ENCODE results near the gene ITGB2.

Gene ITGB2

DNA sequence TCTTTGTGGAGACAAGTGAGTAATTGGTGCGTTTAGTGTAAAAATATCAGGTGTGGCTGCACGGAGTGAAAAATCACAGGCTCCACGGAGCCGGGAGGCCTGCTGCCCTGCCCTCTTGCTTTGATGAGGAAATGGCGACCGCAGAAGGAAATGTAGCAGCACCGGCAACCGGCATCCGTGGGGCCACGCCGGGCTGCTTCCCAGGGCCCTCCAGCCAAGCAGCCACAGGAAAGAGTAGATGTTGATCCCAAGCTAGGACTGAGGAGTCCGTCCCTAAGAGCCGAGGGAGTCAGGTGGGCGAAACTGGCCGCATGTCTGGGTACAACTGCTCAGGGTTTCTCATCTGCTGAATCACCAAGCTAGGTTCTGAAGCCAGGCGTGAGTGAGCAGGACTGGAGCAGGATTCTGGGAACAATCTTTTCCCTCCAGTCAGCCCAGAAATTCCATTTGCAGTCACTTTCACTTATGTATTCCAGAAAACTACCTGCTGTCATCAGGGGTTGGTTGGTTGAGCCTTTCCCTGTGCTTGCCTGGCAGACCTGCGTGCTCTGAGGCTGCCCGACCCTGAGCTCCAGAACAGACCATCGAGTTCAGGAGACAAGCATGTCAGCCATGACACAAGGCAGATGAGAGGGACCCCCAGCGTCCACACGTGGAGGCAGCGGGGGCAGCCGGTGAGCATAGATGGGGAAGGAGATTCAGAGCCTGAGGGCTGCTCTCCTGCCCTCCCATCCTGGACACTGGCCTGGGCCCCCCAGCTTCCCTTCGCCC is 5.8 kb upstream of the ITGB2 start:
- no peak for DNase-seq (ENCODE audit: low read depth in 1 of 2, low spot score in 1 of 2)
- in situ Hi-C loops (cut with HindIII; ENCODE audit: low pct_unique_long_range_greater_than_20kb, low sequenced_read_pairs): no loop called here
- TF ChIP-seq JUND (IDR thresholded peaks at IDR 0.05; ENCODE audit: low read depth): no peak

GRCh38 chr21:44925378-44925755 is 4.7 kb upstream of the ITGB2 start:
- in situ Hi-C loops (cut with HindIII; ENCODE audit: low pct_unique_long_range_greater_than_20kb, low sequenced_read_pairs): no loop called here
- no peak for DNase-seq (ENCODE audit: low read depth in 1 of 2, low spot score in 1 of 2)
- TF ChIP-seq JUND (IDR thresholded peaks at IDR 0.05; ENCODE audit: low read depth): no peak

GRCh38 chr21:44924606-44925377 is 4.1 kb upstream of the ITGB2 start:
- in situ Hi-C loops (cut with HindIII; ENCODE audit: low pct_unique_long_range_greater_than_20kb, low sequenced_read_pairs): no loop called here
- DNase-seq (ENCODE audit: low read depth in 1 of 2, low spot score in 1 of 2): no peak
- TF ChIP-seq JUND (IDR thresholded peaks at IDR 0.05; ENCODE audit: low read depth): no peak

DNA sequence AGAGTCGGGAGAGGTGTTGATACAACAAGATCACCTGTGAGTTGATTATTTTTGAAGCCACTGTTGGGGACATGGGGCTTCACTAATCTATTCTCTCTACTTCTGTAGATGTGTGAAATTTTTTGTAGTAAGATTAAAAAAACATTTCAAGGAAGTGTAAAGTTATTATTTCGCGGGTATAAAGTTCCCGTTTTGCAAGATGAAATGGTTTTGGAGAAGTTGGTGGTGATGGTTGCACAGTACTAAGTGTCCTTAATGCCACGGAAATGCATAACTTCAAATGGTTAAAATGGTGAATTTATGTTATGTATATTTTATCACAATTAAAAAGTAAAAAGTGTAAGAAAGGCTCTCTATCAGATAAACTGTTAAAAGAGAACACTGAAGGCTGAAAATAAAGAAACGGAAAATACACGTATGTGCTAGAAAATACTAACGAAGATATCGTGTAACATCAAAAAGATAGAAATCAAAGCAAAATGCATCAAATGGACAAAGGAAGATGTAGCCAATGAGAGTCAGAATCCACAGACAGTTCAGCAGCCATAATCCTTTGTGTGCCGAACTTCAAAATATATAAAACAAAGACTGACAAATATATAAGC is 2.9 kb upstream of the ITGB2 start:
- no peak for TF ChIP-seq JUND (IDR thresholded peaks at IDR 0.05; ENCODE audit: low read depth)
- in situ Hi-C loops (cut with HindIII; ENCODE audit: low pct_unique_long_range_greater_than_20kb, low sequenced_read_pairs): no loop called here
- no peak for DNase-seq (ENCODE audit: low read depth in 1 of 2, low spot score in 1 of 2)

GRCh38 chr21:44921928-44922327 is 1.2 kb upstream of the ITGB2 start:
- in situ Hi-C loops (cut with HindIII; ENCODE audit: low pct_unique_long_range_greater_than_20kb, low sequenced_read_pairs): no loop called here
- no peak for TF ChIP-seq JUND (IDR thresholded peaks at IDR 0.05; ENCODE audit: low read depth)
- no peak for DNase-seq (ENCODE audit: low read depth in 1 of 2, low spot score in 1 of 2)

GRCh38 chr21:44919913-44920693 is 596 bp downstream of the ITGB2 start:
- TF ChIP-seq JUND (IDR thresholded peaks at IDR 0.05; ENCODE audit: low read depth): no peak

GRCh38 chr21:44919111-44919912 is 1.4 kb downstream of the ITGB2 start:
- TF ChIP-seq JUND (IDR thresholded peaks at IDR 0.05; ENCODE audit: low read depth): no peak
- in situ Hi-C loops (cut with HindIII; ENCODE audit: low pct_unique_long_range_greater_than_20kb, low sequenced_read_pairs): no loop called here

More at GRCh38 chr21:44919913-44920693, 596 bp downstream of the ITGB2 start:
- in situ Hi-C loops (cut with HindIII; ENCODE audit: low pct_unique_long_range_greater_than_20kb, low sequenced_read_pairs): no loop called here
- DNase-seq (ENCODE audit: low read depth in 1 of 2, low spot score in 1 of 2): no peak

GRCh38 chr21:44918581-44919033 is 2.1 kb downstream of the ITGB2 start:
- in situ Hi-C loops (cut with HindIII; ENCODE audit: low pct_unique_long_range_greater_than_20kb, low sequenced_read_pairs): no loop called here
- no peak for DNase-seq (ENCODE audit: low read depth in 1 of 2, low spot score in 1 of 2)
- no peak for TF ChIP-seq JUND (IDR thresholded peaks at IDR 0.05; ENCODE audit: low read depth)

More at GRCh38 chr21:44919111-44919912, 1.4 kb downstream of the ITGB2 start:
- DNase-seq (ENCODE audit: low read depth in 1 of 2, low spot score in 1 of 2): no peak

- TF ChIP-seq JUND (IDR thresholded peaks at IDR 0.05; ENCODE audit: low read depth): no peak
- in situ Hi-C loops (cut with HindIII; ENCODE audit: low pct_unique_long_range_greater_than_20kb, low sequenced_read_pairs): no loop called here
- DNase-seq (ENCODE audit: low read depth in 1 of 2, low spot score in 1 of 2): no peak
Observed at GRCh38 chr21:44918107-44918470, 2.6 kb downstream of the ITGB2 start.

DNA sequence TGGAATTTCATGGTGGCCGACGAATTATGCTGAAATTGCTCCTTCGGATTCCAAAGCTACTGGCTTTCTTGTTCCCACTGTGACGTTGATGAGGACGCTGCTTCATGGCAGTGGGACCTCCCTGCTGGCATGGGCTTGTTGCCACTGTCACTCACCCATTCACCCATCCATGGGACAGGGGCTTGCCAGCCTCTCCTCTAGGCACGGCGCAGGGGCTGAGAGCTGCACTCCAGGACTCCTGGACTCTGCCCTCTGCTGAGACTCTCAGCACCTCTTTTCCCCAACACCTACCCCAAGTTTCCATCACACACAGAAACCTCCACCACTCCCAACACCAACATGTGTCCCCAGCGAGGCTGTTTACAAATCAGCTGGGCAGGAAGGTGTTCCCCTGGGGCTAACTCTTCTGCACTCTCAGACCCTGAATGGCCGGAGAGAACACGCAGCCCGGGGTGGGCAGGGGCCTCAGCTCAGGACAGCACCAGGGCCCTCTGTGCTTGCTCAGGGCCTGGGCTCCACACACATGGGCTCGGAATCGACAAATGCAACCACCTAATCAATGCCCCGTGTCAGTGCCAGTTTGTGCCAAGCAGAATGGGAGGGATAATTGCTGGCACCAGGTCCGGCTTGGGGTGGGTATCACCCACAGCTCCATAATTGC is 3.1 kb downstream of the ITGB2 start:
- TF ChIP-seq JUND (IDR thresholded peaks at IDR 0.05; ENCODE audit: low read depth): no peak
- no peak for DNase-seq (ENCODE audit: low read depth in 1 of 2, low spot score in 1 of 2)
- in situ Hi-C loops (cut with HindIII; ENCODE audit: low pct_unique_long_range_greater_than_20kb, low sequenced_read_pairs): no loop called here

DNA sequence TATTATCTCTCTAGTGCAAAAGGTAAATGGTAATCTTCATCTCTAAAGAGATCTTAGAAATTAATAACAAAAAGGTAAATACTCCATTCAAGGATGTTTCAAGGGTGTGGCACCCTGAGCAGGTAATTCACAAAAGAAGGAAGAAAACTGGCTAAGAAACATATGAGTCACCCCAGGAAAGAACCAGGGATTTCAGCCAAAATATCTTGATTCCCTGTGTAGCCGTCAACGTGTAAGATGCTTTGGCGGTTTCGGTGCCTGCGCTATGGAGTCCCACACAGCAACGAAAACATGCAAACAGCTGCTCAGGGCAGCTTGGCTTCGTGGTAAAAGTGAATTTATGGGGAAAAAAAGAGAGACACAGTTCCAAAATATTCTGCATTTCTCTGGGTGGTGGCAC is 3.7 kb downstream of the ITGB2 start:
- in situ Hi-C loops (cut with HindIII; ENCODE audit: low pct_unique_long_range_greater_than_20kb, low sequenced_read_pairs): no loop called here
- DNase-seq (ENCODE audit: low read depth in 1 of 2, low spot score in 1 of 2): no peak
- no peak for TF ChIP-seq JUND (IDR thresholded peaks at IDR 0.05; ENCODE audit: low read depth)
